Endothelial cell of umbilical vein (primary cell): ENCODE data around the gene NAV2. TPM values are rescaled to one million over a fixed set of nuclear protein-coding genes. Genes with fewer than 3 reads are reported as not detected.

Source experiments
- BruUV-seq: library from RNA; stranded (reverse); fragments of 400-500 nt; replicated peaks from 2 replicates; lab custom pipeline; 2021; lab: Mats Ljungman, UMichigan
- CTCF ChIA-PET: fragments of 300-600, 350-600 bp; sonication (Branson Sonifier 250); formaldehyde crosslinking; loops from one replicate; lab custom pipeline; 2021; ENCODE audit warnings: antibody characterized with exemption, inconsistent platforms; lab: Charles Lee
- POLR2A ChIA-PET: fragments of 300-600, 350-600 bp; sonication (Branson Sonifier 250); formaldehyde crosslinking; loops from one replicate; lab custom pipeline; 2021; ENCODE audit warnings: antibody characterized with exemption, inconsistent platforms; lab: Charles Lee
- DNase-seq: peaks from one replicate; pipeline ENCODE4 v3.0.0-alpha.2; 2011; ENCODE audit warnings: low read depth, low spot score
- FAIRE-seq: peaks from 2 replicates; lab custom pipeline; 2011; peaks lifted over from hg19 to GRCh38; lab: Jason Lieb, UNC
- H2AFZ ChIP-seq: 2 replicates; pipeline ENCODE4 v1.6.0; 2012; ENCODE audit warnings: low read depth, low read length, control low read depth, inconsistent platforms
- H3K27ac ChIP-seq: 2 replicates; pipeline ENCODE4 v1.5.1; 2011; ENCODE audit warnings: low read depth, mild to moderate bottlenecking, control low read depth, low read length, moderate library complexity; ENCODE audit not compliant: insufficient read depth
- H3K27me3 ChIP-seq, 2 experiments: 2 replicates each; pipeline versions ENCODE4 v1.6.0 to v1.6.1; 2011; ENCODE audit warnings: low read length in 2 of 2, mixed read lengths in 1 of 2; ENCODE audit not compliant: control insufficient read depth in 2 of 2, insufficient read depth in 2 of 2
- H3K36me3 ChIP-seq, 2 experiments: 2 replicates in 1 of 2; 3 replicates in 1 of 2; pipeline ENCODE4 v1.5.1; 2011; ENCODE audit warnings: low read length in 2 of 2, mild to moderate bottlenecking in 1 of 2, moderate library complexity in 1 of 2; ENCODE audit not compliant: control insufficient read depth in 2 of 2, insufficient read depth in 2 of 2; ENCODE audit errors: extremely low read depth in 1 of 2
- H3K4me1 ChIP-seq: 3 replicates; pipeline ENCODE4 v1.5.1; 2011; ENCODE audit warnings: mild to moderate bottlenecking, low read length; ENCODE audit not compliant: control insufficient read depth, insufficient read depth; ENCODE audit errors: extremely low read depth
- H3K4me2 ChIP-seq: 2 replicates; pipeline ENCODE4 v1.6.1; 2011; ENCODE audit warnings: low read length, control low read depth, mixed read lengths; ENCODE audit not compliant: insufficient read depth
- H3K4me3 ChIP-seq, 3 experiments: fragments of 200-600 bp in 1 of 3; sonication (generic), shearing (Covaris generic) in 1 of 3; replicated peaks in 1 of 3; 2 replicates each; pipeline ENCODE4 v1.5.1; 2011 to 2016; ENCODE audit warnings: control low read depth in 3 of 3, low read length in 3 of 3, mild to moderate bottlenecking in 2 of 3, inconsistent platforms in 1 of 3, low read depth in 1 of 3, moderate library complexity in 1 of 3; ENCODE audit not compliant: insufficient read depth in 1 of 3
- H3K79me2 ChIP-seq: 2 replicates; pipeline ENCODE4 v1.6.0; 2012; ENCODE audit warnings: low read length, inconsistent platforms; ENCODE audit not compliant: control insufficient read depth, insufficient read depth
- H3K9ac ChIP-seq: replicated peaks from 2 replicates; pipeline ENCODE3; 2011; ENCODE audit warnings: low read length, control low read depth; ENCODE audit not compliant: insufficient read depth; ENCODE audit errors: extremely low read depth
- H3K9me1 ChIP-seq: replicated peaks from 3 replicates; pipeline ENCODE4 v1.6.0; 2011; ENCODE audit warnings: mild to moderate bottlenecking, low read length; ENCODE audit not compliant: control insufficient read depth, insufficient read depth; ENCODE audit errors: extremely low read depth
- H3K9me3 ChIP-seq: replicated peaks from 2 replicates; pipeline ENCODE4 v1.5.1; 2012; ENCODE audit warnings: low read length, inconsistent platforms; ENCODE audit not compliant: control insufficient read depth, insufficient read depth
- H4K20me1 ChIP-seq: replicated peaks from 2 replicates; pipeline ENCODE3; 2011; ENCODE audit warnings: mild to moderate bottlenecking, low read length; ENCODE audit not compliant: control insufficient read depth, insufficient read depth; ENCODE audit errors: extremely low read depth
- CTCF ChIP-seq, 2 donors: IDR thresholded peaks; 1 replicate in 1 of 2; 2 replicates in 1 of 2; pipeline ENCODE4 v1.5.1; 2011; ENCODE audit warnings: low read length in 2 of 2, mild to moderate bottlenecking in 2 of 2, moderate library complexity in 2 of 2, control low read depth in 1 of 2, inconsistent platforms in 1 of 2, low read depth in 1 of 2; ENCODE audit not compliant: insufficient read depth in 1 of 2; ENCODE audit errors: extremely low read depth in 1 of 2
- EZH2 ChIP-seq: IDR thresholded peaks from 2 replicates; pipeline ENCODE4 v1.6.1; 2012; ENCODE audit warnings: borderline replicate concordance, low read depth, mild to moderate bottlenecking, moderate library complexity, low read length, inconsistent platforms; ENCODE audit not compliant: severe bottlenecking
- FOS ChIP-seq: IDR thresholded peaks from 2 replicates; pipeline ENCODE4 v1.6.1; 2011; ENCODE audit warnings: mild to moderate bottlenecking, low read length, moderate library complexity, borderline replicate concordance; ENCODE audit not compliant: insufficient read depth
- GATA2 ChIP-seq: IDR thresholded peaks from 2 replicates; pipeline ENCODE4 v1.7.0; 2011; ENCODE audit warnings: low read depth, mild to moderate bottlenecking, moderate library complexity, mixed read lengths, low read length; ENCODE audit not compliant: insufficient read length, insufficient read depth
- JUN ChIP-seq: IDR thresholded peaks from 2 replicates; pipeline ENCODE4 v1.6.1; 2011; ENCODE audit warnings: borderline replicate concordance, low read depth; ENCODE audit not compliant: insufficient read length, insufficient read depth
- MAX ChIP-seq: IDR thresholded peaks from 2 replicates; pipeline ENCODE4 v1.6.1; 2011; ENCODE audit not compliant: insufficient read depth, insufficient read length
- MYC ChIP-seq: IDR thresholded peaks from one replicate; pipeline ENCODE4 v1.6.1; 2011; ENCODE audit warnings: mild to moderate bottlenecking, low read depth, low read length
- POLR2A ChIP-seq: IDR thresholded peaks from 2 replicates; pipeline ENCODE4 v1.6.1; 2012; ENCODE audit warnings: low read depth, mild to moderate bottlenecking, control low read depth, low read length
- POLR2AphosphoS5 ChIP-seq: IDR thresholded peaks from 2 replicates; pipeline ENCODE4 v1.6.1; 2012; ENCODE audit warnings: low read depth, mild to moderate bottlenecking, control low read depth, low read length, moderate library complexity; ENCODE audit not compliant: insufficient read depth
- dilution Hi-C: fragments of 300-500 bp; cut with MboI; formaldehyde crosslinking; loops from one replicate; pipeline ENCODE4 v1.15.0; 2019; ENCODE audit warnings: low sequenced_read_pairs; ENCODE audit not compliant: extremely low pct_ligation_motif_present
- intact Hi-C: fragments of 100-400 bp; cut with micrococcal nuclease; formaldehyde crosslinking; loops from one replicate; pipeline ENCODE4 v1.10.0; 2022
- polyA plus RNA-seq, 4 experiments: library from polyadenylated mRNA; depleted of rRNA in 3 of 4; stranded (reverse) in 3 of 4; unstranded in 1 of 4; fragments of >200 nt; gene quantifications; 2 replicates each; pipeline versions ENCODE4 v1.2.1 to v1.2.3, GENCODE V29; 2011 to 2012; ENCODE audit warnings: missing spikeins in 1 of 4
- total RNA-seq: library from RNA; stranded (reverse); gene quantifications from 2 replicates; pipeline ENCODE4 v1.2.3, GENCODE V29; 2021

NAV2 gene
- total and polyA plus RNA-seq, 2 donors (not counting 3 experiments of a cell fraction or from before 2014, with no cell fraction given): 10.9 to 68.0 TPM

- H3K9ac ChIP-seq: no peak overlapping the region
- DNase-seq (no peak), FAIRE-seq (no peak)
- ChIA-PET CTCF (interaction anchor here (1.0 to 1.5 kb wide), 3 partner anchors 13 to 31 kb away, joined by 3 to 4 read pairs (median 4); no protein-coding TSS in a partner anchor), POLR2A (no interaction called here)
- no peaks in the 10 kb centered on the region for H3K9me1 ChIP-seq
- H4K20me1 ChIP-seq: no peaks in the 10 kb centered on the region
- H3K4me3 ChIP-seq: no peak overlapping the region
- dilution Hi-C loops: no loop called here
- H3K9me3 ChIP-seq: no peaks in the 10 kb centered on the region
- H2AFZ ChIP-seq: no peak overlapping the region
- BruUV-seq: no TSS peak
- no peaks in the 10 kb centered on the region for H3K36me3 ChIP-seq
- no peak overlapping the region for H3K4me2 ChIP-seq
- no peak overlapping the region for H3K27ac ChIP-seq
- no peaks in the 10 kb centered on the region for H3K27me3 ChIP-seq
- no peak for TF ChIP-seq POLR2AphosphoS5
- TF ChIP-seq FOS: no peak
- TF ChIP-seq MYC: no peak
- no peak for TF ChIP-seq JUN
- TF ChIP-seq POLR2A: no peak
- TF ChIP-seq EZH2: no peak
- no peak for TF ChIP-seq GATA2
- TF ChIP-seq MAX: no peak
- TF ChIP-seq CTCF (IDR thresholded peaks at IDR 0.05; ENCODE audit: extremely low read depth in 1 of 2, insufficient read depth in 1 of 2, low read depth in 1 of 2, low read length in 2 of 2): no peak
- no peaks in the 10 kb centered on the region for H3K4me1 ChIP-seq
- intact Hi-C loops: no loop called here
- H3K79me2 ChIP-seq: no peaks in the 10 kb centered on the region
These were observed 23.2 kb upstream of the NAV2 start for GRCh38 chr11:19689281-19690000.
